Sciatic nerve (tissue), 2 donors: ENCODE results near the gene C22orf42. TPM values are rescaled to one million over a fixed set of nuclear protein-coding genes. Genes with fewer than 3 reads are reported as not detected.
"Not testable (repeated sequence)": the region's sequence is repeated elsewhere in the genome, so short reads cannot be mapped to it uniquely, and the experiment has no call there.

ENCODE experiments used
- ATAC-seq: fragments of 200-7000 bp; cut with Tn5 transposase; one replicate; pipeline ENCODE4 v1.9.1; 2020; ENCODE audit warnings: mild to moderate bottlenecking, moderate library complexity
- DNase-seq: peaks from one replicate; pipeline ENCODE4 v3.0.0-alpha.2; 2020; ENCODE audit warnings: low spot score
- intact Hi-C: fragments of 100-400 bp; cut with DNase I; formaldehyde crosslinking; loops from one replicate; pipeline ENCODE4 v1.14.2; 2022
- total RNA-seq: library from RNA; stranded (reverse); fragmentation: NEBNext Ultra II Directional; extraction: Animal tissue kit (Norgen Biotek cat#: 25700); gene quantifications from one replicate; pipeline ENCODE4 v1.2.1, GENCODE V29; 2021
- donor health status: DM: no; HTN: no; CAD: no.
- donor health status: DM: no; HTN: no; CAD: no.

Gene C22orf42
- total RNA-seq, 1 donor from 2014 or later, result not detected

- intact Hi-C loops, result no loop called here
- DNase-seq, result no peak
- ATAC-seq, result no peak
Observed at GRCh38 chr22:32142600-32142999, 16.5 kb downstream of the C22orf42 start.

DNA sequence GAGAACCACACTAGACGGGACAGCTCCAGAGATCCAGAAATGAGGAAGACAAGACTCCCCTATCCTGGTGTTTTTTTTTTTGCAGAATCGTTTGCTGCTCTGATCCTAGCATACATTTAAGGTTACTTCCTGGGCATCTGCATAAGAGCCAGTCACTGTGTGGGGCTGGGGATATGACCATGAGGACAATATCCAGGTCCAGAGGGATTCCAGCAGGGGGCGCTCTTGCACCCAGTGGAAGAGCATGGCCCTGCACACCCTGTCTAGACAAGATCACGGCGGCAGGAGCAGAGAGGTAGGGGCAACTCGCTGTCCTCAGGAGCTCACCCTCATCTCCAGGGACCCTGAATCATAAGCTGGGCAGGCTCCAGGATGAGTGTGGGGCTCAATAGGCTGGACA, 18.4 kb downstream of the C22orf42 start:
- intact Hi-C loops, result not testable (repeated sequence)

GRCh38 chr22:32138576-32138975, 20.5 kb downstream of the C22orf42 start:
- intact Hi-C loops, DNase-seq, ATAC-seq: not testable (repeated sequence)

More for the DNA sequence above, 18.4 kb downstream of the C22orf42 start:
- ATAC-seq, result peak; percentile 45
- DNase-seq, result not testable (repeated sequence)

DNA sequence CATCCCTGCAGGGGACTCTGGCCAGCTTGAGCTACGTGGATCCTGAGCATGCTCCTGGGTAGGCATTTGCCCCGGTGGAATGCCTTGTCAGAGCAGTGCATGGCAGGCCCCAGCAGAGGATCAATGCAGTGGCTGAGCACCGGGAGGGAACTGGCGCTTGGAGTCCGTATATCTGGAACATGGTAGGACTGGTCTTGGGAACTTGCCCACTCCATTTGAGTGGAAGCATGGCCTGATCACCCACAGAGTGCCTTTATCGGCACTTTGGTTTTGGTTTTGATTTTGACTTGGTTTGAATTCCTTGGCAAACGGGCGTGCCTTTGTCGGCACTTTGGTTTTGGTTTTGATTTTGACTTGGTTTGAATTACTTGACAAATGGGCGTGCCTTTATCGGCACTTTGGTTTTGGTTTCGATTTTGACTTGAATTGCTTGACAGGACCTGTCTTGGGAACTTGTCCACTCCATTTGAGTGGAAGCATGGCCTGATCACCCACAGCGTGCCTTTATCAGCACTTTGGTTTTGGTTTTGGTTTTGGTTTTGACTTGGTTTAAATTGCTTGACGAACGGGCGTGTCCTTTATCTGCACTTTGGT, 21.3 kb downstream of the C22orf42 start:
- ATAC-seq, result peak; percentile 22
- intact Hi-C loops, DNase-seq: not testable (repeated sequence)

DNA sequence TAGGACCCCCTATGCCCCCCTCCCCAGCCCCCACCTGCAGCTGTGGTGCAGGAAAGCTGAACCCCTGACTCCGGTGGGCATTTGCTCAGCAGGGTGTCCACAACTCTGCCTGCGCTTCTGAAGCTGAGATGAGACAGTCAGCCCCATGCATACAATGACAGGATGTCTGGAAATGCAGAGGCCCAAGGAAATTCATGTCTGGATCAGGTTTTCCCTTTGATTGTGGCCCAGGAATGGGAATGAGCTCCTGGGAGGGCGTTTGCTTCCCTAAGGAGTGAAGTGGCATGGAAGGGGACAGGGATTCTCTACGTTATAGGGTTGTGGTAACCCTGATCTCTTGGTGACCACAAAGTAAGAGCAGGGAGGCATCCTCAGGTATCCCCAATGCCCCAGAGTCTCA, 22.2 kb downstream of the C22orf42 start:
- intact Hi-C loops, DNase-seq, ATAC-seq: not testable (repeated sequence)

GRCh38 chr22:32135958-32136357, 23.1 kb downstream of the C22orf42 start:
- ATAC-seq, DNase-seq, intact Hi-C loops: not testable (repeated sequence)

- ATAC-seq, DNase-seq, intact Hi-C loops: not testable (repeated sequence)
Observed at GRCh38 chr22:32134796-32135195, 24.3 kb downstream of the C22orf42 start.

- intact Hi-C loops, result no loop called here
- ATAC-seq (no peak), DNase-seq (no peak)
Observed at GRCh38 chr22:32132783-32133182, 26.3 kb downstream of the C22orf42 start.

DNA sequence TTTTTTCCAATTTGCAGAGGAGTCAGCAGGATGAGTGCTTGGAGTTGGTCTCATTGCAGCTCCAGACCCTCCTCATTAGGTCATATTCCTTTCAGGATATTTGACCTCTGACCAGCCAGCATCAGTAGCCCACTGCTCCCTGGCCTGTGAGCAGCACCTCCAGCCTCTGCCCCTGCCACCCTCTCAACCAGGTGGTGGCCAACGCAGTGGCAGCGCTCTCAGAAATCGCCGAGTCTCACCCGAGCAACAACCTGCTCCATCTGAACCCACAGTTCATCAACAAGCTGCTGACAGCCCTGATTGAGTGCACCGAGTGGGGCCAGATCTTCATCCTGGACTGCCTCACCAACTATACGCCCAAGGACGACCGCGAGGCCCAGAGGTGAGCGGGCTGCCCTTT, 27.0 kb downstream of the C22orf42 start:
- ATAC-seq (no peak), DNase-seq (no peak)
- intact Hi-C loops, result no loop called here

DNA sequence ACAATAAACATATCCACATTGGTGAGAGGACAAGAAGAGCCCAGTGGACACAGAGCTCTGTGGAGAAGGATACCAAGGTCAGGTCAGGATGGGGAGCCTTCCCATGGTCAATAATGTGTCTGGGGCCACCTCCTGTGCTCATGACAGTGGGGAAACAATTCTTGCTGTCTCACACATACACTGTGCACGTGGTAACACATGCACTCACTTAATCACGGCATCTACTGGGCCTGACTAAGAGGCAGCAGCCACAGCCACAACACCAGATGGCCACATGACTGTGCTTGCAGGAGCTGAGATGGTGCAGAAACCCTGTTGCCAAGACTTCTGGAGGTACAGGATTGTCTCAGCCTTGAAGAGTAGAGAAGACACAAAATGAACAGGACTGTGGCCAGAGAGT, 28.6 kb downstream of the C22orf42 start:
- no peak for ATAC-seq
- DNase-seq, result no peak
- intact Hi-C loops, result no loop called here

GRCh38 chr22:32127904-32128303, 31.2 kb downstream of the C22orf42 start:
- intact Hi-C loops, result no loop called here
- no peak for ATAC-seq

GRCh38 chr22:32123657-32124056, 35.4 kb downstream of the C22orf42 start:
- intact Hi-C loops, result no loop called here
- ATAC-seq (no peak), DNase-seq (no peak)

More at GRCh38 chr22:32127904-32128303, 31.2 kb downstream of the C22orf42 start:
- no peak for DNase-seq

DNA sequence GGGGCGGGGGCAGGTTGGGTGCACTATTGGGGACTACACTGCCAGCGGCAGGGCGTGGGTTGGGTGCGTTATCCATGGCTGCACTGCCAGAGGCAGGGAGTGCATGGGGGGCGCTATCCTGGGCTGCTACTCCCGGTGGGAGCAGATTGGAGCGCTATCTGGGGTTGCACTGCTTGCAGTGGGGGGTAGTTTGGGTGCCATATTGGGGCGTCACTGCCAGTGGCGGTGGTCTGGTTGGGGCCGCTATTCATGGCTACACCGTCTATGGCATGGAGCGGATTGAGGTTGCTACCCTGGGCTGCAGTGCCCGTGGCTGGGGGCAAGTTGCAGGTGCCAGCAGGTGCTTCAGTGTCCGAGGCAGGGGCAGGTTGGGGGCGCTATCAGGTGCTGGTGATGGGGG, 36.2 kb downstream of the C22orf42 start:
- no peak for ATAC-seq

DNA sequence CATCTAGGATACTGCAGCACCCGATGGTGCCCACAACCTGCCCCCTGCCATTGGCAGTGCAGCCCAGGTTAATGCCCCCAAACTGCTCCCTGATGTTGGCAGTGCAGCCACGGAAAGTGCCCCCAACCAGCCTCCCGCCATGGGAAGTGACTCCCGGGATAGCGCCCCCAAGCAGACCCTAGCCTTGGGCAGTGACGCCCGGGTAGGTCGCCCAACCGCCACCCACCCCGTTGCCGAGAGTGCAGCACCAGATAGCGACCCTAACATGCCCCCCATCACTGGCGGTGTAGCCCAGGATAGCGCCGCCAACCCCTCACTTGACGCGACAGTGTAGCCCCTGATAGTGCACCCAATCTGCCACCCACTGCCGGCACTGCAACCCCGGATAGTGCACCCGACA, 38.5 kb downstream of the C22orf42 start:
- DNase-seq, result no peak
- intact Hi-C loops, result no loop called here
- ATAC-seq, result no peak

More for the DNA sequence above, 36.2 kb downstream of the C22orf42 start:
- DNase-seq, result no peak
- intact Hi-C loops, result no loop called here

- intact Hi-C loops, result no loop called here
- ATAC-seq (no peak), DNase-seq (no peak)
Observed at GRCh38 chr22:32119568-32120235, 39.4 kb downstream of the C22orf42 start.

DNA sequence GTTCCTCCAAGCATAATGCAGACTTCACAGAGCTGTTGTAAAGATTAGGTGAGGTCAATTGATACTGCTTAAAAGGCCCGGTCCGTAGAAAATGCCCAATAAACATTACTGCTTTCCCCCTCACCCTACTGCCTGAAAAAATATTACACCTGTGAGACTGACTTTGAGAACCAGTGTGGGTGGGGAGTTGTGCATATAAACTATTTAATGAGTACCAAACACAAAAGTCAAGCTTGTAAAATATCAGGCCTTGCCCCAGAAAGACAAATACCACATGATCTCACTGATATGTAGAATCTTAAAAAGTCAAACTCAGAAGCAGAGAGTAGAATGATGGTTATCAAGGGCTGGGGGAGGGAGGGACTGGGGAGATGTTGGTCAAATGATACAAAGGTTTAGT, 46.7 kb downstream of the C22orf42 start:
- DNase-seq (no peak), ATAC-seq (no peak)
- intact Hi-C loops, result no loop called here

DNA sequence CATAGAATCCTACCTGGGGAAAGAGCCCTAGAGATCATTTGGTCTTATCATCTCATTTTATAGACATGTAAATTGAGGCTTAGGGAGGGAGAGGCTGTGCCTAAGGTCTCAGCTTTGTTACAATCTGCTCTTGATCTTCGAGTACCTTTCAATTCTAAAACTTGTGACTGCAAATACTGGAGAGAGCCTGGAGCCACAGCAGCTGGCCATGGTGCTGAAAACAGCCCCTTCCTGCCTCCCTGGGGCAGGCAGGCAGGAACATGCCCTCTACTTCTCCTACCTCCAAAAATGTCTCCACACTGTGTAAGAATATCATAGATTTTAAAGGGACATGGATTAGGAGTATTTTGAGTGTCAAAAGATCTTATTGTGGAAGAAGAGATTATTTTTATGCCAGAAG, 52.2 kb downstream of the C22orf42 start:
- intact Hi-C loops, result no loop called here
- no peak for DNase-seq
- no peak for ATAC-seq

GRCh38 chr22:32103658-32104315, 55.3 kb downstream of the C22orf42 start:
- intact Hi-C loops, result no loop called here
- DNase-seq, result no peak
- no peak for ATAC-seq

DNA sequence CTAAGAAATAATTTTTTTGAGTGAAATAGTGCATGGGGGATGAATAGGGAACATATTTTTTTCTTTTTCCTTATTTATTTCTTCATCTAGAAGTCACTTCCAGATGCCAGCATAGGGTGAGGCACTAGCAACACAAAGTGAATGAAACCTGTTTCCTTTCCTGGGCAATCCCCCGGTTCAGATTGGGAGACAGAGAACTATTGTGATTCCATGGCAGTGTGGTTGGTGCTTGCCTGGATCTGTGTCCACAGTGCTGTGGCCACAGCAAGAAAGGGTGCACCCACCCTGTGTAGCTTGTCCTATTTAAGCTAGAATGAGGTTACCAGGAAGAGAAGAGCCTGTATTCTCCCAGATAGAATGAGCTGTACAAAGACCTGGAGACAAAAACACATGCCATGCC, 58.4 kb downstream of the C22orf42 start:
- intact Hi-C loops, result no loop called here
- ATAC-seq, result no peak
- no peak for DNase-seq
